K562 (cell line): ENCODE measurements around the gene IDH1. TPM values are rescaled to one million over a fixed set of nuclear protein-coding genes. Genes with fewer than 3 reads are reported as not detected.
A peak's percentile ranks its signal among the peaks of the same experiment; 100 is the strongest.

Source experiments
- AFF4 ChIP-seq: sonication (generic); formaldehyde crosslinking; IDR thresholded peaks from 2 replicates; pipeline ENCODE4 v1.8.0; 2023; ENCODE audit warnings: mild to moderate bottlenecking, missing genetic modification reagents
- CHD2 ChIP-seq: IDR thresholded peaks from 2 replicates; pipeline ENCODE4 v1.6.1; 2011; ENCODE audit warnings: low read depth, low read length
- ESRRB ChIP-seq: fragments of 250-450 bp; sonication (Bioruptor Pico); IDR thresholded peaks from 2 replicates; pipeline ENCODE4 v1.5.0; 2020; ENCODE audit warnings: mild to moderate bottlenecking, moderate library complexity, borderline replicate concordance
- KDM1A ChIP-seq, 2 experiments: fragments of 450-650 bp; IDR thresholded peaks; 2 replicates each; pipeline ENCODE4 v1.6.1; 2016; ENCODE audit warnings: mild to moderate bottlenecking in 2 of 2
- NR2C2 ChIP-seq, 2 experiments: fragments of 200-800 bp in 1 of 2; sonication (Bioruptor generic) in 1 of 2; sonication (generic) in 1 of 2; formaldehyde crosslinking in 1 of 2; IDR thresholded peaks; 2 replicates each; pipeline versions ENCODE4 v1.6.1 to v1.8.0; 2016 to 2022; ENCODE audit warnings: mild to moderate bottlenecking in 1 of 2, missing compliant biosample characterization in 1 of 2, missing genetic modification characterization in 1 of 2, missing genetic modification reagents in 1 of 2
- OTX1 ChIP-seq: fragments of 450-650 bp; formaldehyde crosslinking; IDR thresholded peaks from 2 replicates; pipeline ENCODE4 v1.4.0; 2022; ENCODE audit warnings: mild to moderate bottlenecking
- PML ChIP-seq: IDR thresholded peaks from 2 replicates; pipeline ENCODE4 v1.6.1; 2012; ENCODE audit warnings: low read length, inconsistent platforms
- POLR3G ChIP-seq: IDR thresholded peaks from 2 replicates; pipeline ENCODE4 v1.6.1; 2011; ENCODE audit not compliant: insufficient read length, insufficient replicate concordance; ENCODE audit errors: extremely low read depth
- REST ChIP-seq, 2 experiments: fragments of 450-650 bp; formaldehyde crosslinking in 1 of 2; IDR thresholded peaks; 2 replicates each; pipeline versions ENCODE4 v1.4.0 to v1.6.1; 2014 to 2020; ENCODE audit warnings: mild to moderate bottlenecking in 2 of 2, borderline replicate concordance in 1 of 2, low read depth in 1 of 2
- SETDB1 ChIP-seq: IDR thresholded peaks from one replicate; pipeline ENCODE4 v1.6.1; 2012; ENCODE audit warnings: low read length, control low read depth, inconsistent platforms
- SLC30A9 ChIP-seq: fragments of 250-450 bp; sonication (Bioruptor Pico); IDR thresholded peaks from 2 replicates; pipeline ENCODE4 v1.8.0; 2022; ENCODE audit warnings: mild to moderate bottlenecking, moderate library complexity
- ZNF165 ChIP-seq: fragments of 250-450 bp; sonication (Bioruptor Pico); IDR thresholded peaks from 2 replicates; pipeline ENCODE4 v1.4.0; 2020; ENCODE audit warnings: borderline replicate concordance
- ZNF232 ChIP-seq: sonication (generic); formaldehyde crosslinking; IDR thresholded peaks from 2 replicates; pipeline ENCODE4 v1.8.0; 2022; ENCODE audit warnings: mild to moderate bottlenecking, missing genetic modification reagents
- ZNF766 ChIP-seq: fragments of 200-800 bp; sonication (Bioruptor generic); conservative IDR thresholded peaks from 2 replicates; pipeline ENCODE4 v1.6.1; 2016; ENCODE audit warnings: missing genetic modification characterization, missing compliant biosample characterization
- polyA plus RNA-seq, 8 experiments: library from polyadenylated mRNA; depleted of rRNA in 4 of 8; stranded (reverse) in 5 of 8; unstranded in 3 of 8; fragments of >200 nt; fragmentation: Nextera tagmentation in 2 of 8; fragmentation: Illumina TruSeq in 1 of 8; extraction: Ambion mirVana in 2 of 8; extraction: Trizol in 1 of 8; gene quantifications; 2 replicates each; pipeline versions ENCODE4 v1.2.1 to v1.2.3, GENCODE V29; 2011 to 2014; ENCODE audit warnings: inconsistent platforms in 1 of 8, missing spikeins in 1 of 8
- total RNA-seq, 7 experiments: library from RNA; depleted of rRNA in 6 of 7; stranded (reverse); fragments of >200 nt in 6 of 7; fragmentation: Illumina TruSeq in 2 of 7; extraction: Trizol in 2 of 7; gene quantifications; 2 replicates each; pipeline versions ENCODE4 v1.2.1 to v1.2.3, GENCODE V29; 2011 to 2021; ENCODE audit warnings: low replicate concordance in 1 of 7

The IDH1 gene
- total and polyA plus RNA-seq, 9 of the 15 experiments (the other 6 are each of a cell fraction or from before 2014, with no cell fraction given) = 61.9 to 194 (median 101) TPM

GRCh38 chr2:208254118-208254870 lies 577 bp downstream of the IDH1 start (continued):
- TF ChIP-seq ESRRB (no peak), ZNF232 (CRISPR knock-in tag) (no peak), SLC30A9 (CRISPR knock-in tag) (no peak), POLR3G (no peak), CHD2 (no peak), PML (peak; percentile 60; the same call in 1 of the 2 replicates), NR2C2 (CRISPR knock-in tag; IDR thresholded peaks at IDR 0.05) (0 out of 2 replicates have a peak, but pooled peaks have one; percentile 43), NR2C2 (tag; IDR thresholded peaks at IDR 0.05) (peak; percentile 74), AFF4 (CRISPR knock-in tag) (no peak), ZNF165 (CRISPR knock-in tag) (no peak), ZNF766 (CRISPR knock-in tag) (peak; percentile 78), SETDB1 (no peak), REST (IDR thresholded peaks at IDR 0.05; ENCODE audit: borderline replicate concordance) (peak; percentile 42; the same call in 1 of the 2 replicates), REST (CRISPR knock-in tag; IDR thresholded peaks at IDR 0.05; ENCODE audit: low read depth) (no peak), OTX1 (CRISPR knock-in tag) (peak; percentile 62), KDM1A (IDR thresholded peaks at IDR 0.05) (peak in 1 of 2 experiments; percentile 46; a peak in 2 of 4 replicates)
